Fibroblast of skin of left quadriceps (primary cell): ENCODE measurements around the gene NAXD.
"Not testable (repeated sequence)": the region's sequence is repeated elsewhere in the genome, so short reads cannot be mapped to it uniquely, and the experiment has no call there.

ENCODE experiments used
- DNase-seq, 2 experiments: peaks; one replicate each; pipeline ENCODE4 v3.0.0-alpha.2; 2013; ENCODE audit warnings: low read depth in 2 of 2

The NAXD gene

DNA sequence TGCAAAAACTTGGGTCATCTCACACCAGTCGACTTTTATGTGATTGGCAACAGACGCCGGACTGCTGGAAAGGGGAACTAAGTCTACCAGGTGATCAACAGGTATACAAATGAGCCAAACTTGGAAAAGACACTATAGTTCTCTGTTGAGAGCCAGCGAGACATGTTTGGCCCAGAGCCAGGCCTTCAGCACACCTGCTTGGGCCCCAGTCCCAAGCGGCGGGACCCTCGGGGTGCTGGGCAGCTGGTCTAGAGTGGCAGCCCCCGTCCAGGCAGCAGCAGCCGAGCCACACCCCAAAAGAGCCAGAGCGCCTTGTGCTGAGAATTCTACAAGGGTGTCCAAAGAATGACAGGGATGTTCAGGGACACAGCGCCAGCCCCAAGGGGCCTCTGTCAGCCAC lies 28.0 kb downstream of the NAXD start:
- DNase-seq: no peak

DNA sequence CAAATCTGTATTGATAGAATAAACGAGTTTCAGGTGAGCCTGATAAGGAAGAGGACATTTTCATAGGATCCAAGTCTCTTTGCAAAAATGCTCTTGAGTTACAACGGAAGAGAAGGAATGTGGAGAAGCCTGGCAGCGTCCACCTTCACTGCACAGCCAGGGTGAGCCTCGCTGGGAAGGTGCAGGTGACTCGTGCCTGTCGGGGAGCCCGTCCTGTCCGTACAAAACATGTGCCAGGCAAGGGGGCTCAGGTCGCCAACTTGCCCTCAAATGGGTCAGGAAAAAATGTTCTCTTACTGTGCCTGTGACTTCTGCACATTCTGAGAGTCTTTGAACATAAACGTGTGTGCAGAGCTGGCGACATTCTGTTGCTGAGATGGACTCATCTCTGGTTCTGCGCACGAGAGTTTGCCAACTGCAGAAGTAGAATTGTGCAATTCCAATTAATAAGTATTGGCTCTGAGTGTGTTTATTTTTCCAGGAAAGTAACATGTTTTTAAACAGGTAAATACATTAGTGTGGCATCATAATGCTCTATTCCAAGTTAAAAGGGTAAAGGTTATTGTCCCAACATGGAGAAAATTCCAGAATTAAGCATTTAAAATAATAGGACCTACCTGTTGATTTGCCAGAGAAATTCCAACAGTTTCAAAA lies 28.6 kb downstream of the NAXD start:
- no peak for DNase-seq

DNA sequence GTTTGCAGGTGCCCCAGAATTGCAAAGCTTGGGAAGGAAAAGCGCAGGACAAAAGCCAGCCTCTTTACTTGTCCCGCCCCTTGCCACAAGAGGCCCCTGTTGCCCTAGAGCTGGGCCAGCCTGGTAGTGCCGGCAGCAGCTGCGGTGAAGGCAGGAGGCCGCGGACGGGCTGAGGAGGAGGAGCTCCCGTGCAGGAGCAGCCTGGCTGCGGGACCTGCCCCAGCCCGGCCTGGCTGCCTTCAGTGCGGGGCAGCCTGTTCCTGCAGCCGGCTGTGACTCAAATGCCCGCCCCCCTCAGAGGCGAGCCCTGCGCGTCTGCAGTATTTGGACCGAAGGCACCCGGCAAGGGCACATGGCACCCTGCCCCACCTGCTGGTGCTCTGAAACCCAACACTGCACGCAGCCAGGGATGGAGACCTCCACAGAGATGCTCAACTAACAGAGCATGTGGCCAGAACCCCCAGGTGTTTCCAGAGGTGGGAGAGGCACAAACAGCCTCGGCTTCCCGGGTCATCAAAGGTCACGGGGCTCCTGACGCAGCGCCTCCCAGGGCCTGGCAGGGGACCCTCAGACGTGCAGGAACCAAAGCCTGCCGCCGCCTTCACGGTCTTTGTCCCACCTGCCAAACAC lies 29.7 kb downstream of the NAXD start:
- peak; percentile 10 to 11 for DNase-seq

DNA sequence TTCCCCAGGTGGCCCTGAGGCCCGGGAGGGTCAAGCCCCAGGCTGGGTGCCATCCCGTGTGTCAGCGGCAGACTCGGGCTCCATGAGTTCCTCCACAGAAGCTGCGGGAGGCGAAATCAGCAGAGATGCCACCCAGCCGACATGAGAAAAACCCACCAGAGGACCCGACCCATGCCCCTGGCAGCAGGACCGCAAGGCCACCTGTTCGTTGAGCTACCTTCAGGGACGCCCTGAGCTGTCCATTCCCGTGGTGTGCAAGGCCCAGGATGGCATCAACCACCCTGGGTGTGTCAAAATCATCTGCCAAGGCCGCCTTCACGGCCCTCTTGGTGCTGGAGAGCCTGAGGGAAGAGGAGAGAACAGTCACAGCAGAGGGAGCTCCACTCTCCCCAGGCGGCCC lies 30.4 kb downstream of the NAXD start:
- no peak for DNase-seq

DNA sequence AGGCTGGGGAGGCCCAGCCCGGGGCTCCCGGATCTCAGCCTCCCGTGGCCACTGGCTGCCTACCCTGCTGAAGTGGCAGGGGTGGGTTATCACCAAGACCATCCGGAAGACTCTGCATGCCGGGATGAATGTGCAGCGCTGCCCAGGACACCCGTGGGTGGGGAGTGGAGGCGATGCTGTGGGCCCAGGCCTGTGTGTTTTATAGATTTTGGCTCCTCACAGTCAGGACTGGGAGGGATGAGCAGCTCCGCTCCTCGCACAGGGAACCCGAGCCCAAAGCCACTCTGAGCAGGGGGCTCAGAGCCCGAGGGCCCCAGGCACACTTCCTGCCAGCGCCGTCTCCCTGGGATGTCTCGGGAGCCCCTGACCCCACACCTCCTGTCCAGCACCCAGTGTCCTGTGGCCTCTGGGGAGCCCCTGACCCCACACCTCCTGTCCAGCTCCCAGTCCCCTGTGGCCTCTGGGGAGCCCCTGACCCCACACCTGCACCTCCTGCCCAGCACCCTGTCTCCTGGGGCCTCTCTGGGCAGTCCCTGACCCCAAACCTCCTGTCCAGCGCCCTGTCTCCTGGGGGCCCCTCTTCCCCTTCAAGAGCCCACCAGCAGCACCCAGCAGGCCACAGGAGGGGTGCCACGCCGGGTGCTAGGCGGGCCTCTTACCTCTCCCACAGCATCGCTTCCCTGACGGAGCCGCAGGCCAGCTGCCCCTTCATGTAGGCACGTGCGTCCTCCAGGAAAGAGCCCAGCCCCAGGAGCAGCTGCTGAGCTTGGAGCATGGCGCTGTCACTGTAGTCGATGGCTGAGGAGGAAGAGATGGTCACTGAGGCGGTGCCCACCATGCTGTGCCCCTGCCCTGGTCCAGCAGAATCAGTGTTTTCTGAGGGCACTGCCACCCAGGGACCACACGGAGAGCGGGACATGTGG lies 31.4 kb downstream of the NAXD start:
- no peak for DNase-seq

DNA sequence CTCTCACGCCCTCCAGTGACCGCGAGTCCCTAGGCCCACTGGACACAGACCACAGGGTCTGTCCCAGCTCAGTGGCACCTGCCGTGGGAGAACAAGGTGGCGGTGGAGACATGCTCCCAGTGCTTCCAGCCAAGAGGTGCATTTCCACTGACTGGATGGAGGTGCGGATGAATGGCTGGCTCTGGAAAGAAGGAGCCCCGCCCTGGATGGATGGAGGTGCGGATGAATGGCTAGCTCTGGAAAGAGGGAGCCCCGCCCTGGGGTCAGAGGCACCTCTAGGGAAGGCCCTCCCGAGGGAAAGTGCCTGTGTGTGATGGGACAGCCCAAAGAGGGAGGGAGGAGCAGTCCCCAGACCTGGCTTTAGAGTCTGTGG lies 32.0 kb downstream of the NAXD start:
- DNase-seq: no peak

DNA sequence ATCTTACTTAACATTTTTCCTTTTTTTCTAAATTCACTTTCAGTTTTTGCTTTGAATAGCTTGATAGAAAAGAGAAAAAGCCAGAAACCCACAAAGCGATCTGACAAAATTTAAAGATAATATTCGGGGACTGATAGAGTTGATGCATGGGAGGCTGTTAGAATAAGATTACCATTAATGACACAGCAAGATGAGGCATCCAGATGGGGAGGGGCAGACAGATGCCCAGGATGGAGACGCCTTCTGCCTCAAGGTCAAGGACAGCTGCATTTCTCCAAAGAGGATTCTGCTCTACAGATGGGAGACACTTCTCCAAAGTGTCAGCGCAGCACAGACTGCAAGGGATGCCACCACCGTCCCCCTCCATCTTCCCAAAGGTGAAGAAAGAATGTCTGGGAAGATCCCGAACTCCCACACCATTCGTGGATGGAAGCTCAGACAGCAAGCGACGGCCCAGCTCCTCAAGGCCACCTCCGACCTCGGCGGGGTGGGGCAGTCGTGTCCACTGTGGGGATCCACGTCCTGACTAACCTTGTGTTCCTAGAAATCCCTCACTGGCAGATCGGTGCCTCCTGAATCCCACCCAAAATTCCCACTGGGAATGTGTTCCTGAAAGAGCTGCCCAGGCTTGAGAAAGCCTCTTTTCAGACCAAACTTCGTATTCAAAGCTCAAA lies 32.9 kb downstream of the NAXD start:
- no peak for DNase-seq

DNA sequence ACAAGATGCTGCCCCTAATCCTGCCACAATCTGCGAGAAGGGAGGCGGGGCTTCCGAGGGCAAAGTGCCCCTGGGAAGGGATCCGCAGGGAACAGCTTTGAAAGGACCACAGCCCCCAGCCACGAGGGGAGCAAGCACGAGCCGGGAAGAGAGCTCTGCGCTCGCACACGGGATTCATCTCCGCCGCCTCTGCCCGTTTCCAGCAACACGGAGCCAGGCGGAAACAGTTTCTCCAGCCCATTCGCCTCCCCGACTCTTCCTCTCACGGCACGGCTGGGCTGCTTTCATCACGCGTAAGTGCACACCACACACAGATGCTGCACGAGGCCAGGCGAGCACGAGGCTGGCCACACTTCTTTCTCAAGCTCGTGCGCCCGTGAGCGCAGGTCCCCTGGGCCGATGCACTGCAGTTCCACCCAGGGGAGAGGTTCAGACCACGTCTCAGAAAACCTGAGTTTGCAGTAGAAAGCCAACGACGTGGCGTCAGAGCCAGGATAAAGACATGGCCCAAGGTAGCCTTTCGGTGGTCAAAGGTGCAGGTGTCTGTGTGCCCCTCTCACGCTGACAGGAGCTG lies 33.6 kb downstream of the NAXD start:
- DNase-seq: no peak

DNA sequence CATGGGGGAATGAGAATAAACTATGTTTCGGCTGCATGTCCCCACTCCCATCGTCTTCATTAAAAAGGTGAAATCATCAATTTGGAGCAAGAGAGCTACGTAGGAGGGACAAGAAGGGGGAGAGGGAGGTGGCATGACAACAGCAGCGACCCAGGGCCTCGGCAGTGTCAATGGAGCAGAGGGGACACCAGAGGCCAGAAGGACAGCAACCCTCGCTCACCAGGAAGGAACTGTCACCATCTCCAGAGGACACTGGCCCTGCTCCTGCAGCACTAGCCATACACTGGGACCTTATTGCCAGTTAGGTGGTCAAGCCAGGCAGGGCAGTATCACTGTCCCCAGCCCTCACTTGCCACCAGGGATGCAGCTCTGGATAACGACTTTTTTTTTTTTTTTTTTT lies 34.2 kb downstream of the NAXD start:
- no peak for DNase-seq

DNA sequence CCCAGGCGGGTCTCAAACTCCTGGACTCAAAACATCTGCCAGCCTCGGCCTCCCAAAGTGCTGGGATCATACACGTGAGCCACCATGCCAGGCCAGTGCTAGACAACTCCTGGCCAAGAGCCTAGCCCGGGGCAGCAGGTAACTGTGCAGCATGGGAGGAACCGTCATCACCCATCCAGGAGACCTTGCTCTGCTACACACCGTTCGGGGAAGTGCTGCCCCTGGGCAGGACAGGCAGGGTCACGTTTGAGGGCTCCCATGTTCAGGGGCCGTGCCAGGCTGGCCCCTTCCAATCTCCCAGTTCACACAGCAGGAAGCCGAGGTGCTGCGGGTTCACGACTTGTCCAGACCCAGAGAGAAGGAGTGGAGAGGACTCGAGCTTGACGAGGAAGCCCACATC lies 35.1 kb downstream of the NAXD start:
- DNase-seq: no peak

DNA sequence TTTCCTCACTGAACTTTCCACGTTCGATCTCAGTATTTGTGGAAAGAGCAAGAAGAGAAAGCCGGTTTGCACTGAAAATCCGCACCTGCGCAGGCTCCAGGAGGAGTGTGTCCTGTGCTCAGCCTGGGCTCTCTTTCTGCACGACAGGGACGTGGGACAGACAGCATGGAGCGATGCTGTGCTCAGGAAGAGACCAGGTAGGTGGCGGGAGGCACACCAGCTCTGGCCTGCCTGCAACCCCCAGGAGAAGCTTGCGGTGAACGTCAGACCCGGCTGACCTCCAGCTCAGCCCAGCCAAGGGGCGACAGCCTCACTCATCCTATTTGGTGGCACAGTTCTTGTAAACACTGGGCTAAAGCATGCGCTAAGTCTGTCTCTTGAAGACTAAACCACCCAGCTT lies 35.9 kb downstream of the NAXD start:
- DNase-seq: no peak

DNA sequence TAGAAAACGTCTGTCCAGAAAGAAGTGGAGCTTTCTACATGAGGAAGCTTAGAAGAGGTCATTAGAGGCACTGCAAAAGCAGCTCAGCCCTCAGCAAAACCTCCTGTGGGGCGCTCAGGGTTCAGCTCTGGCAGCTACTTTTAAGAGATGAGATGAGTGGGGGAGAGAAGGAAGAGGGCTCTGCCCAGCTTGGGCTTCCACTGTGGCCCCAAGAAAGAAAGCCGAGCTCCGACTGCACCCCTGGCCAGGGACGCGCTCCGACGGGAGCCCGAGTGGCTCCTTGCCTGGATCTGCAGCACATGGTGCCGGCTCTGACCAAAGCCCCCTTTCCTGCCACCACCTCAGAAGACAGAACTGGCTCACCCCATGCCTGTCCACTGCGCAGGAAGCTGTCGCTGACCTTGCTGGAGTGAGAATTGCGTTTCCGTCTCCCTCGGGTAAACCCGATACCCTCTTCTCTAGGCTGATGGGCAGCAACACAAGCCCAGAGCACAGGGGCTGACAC lies 36.4 kb downstream of the NAXD start:
- no peak for DNase-seq

DNA sequence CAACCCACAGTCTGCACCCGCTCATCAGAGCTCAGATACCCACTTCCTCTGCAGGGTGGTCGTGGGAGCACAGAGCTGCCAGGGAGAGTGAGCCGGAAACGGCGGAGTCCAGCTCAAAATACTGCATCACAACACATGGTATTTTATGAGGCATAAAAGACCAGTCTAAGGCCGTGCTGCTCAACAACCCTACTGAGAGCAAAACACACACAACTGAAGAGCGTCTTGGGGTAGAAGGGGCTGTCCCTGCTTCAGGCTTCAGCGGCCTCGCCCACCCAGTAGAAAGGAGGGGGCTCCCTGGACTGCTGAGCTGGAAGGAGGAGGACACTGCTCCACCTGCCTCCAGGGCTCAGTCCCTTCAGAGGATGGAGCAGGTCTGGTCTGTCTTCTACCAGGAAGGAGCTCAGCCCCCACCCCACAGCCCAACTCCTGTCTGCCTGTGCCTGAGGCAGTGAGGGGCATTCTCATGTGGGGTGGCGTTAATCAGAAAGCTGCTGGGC lies 36.9 kb downstream of the NAXD start:
- no peak for DNase-seq

DNA sequence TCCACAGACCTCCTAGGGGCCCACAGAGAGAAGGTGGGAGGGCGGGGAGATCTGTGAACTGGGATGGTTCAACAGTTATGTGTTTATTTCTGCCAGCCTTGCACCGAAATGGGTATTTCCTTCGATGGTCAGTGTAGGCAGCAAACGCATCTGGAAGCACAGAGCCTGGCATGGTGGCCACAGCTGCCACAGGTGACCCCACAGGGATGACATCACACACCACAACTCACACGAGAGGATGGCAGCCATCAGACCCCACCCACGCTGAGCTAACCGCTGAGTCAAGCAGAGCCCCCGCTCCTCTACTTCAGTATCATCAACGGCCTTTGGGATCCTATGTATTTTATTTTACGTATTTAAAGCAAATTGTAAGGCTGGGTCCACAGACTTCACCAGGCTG lies 37.4 kb downstream of the NAXD start:
- DNase-seq: no peak

DNA sequence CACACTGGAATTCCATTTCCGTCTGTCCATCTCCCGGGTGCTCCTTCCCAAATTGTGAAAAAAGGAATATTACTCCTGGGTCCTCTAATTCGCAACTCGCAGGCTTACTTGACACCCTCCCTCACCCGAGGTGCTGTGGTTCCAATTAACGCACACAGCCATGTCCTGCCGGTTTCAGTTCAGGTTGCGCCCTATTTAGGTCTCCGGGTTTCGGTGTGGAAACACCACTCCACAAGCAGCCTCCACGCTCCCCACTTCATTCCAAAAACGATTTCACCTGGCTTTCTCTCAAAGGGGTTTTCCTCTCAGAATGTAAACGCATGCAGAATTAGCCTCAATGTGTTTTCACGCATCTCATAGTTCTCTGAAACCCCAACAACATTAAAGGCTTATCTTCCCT lies 37.9 kb downstream of the NAXD start:
- DNase-seq: no peak

DNA sequence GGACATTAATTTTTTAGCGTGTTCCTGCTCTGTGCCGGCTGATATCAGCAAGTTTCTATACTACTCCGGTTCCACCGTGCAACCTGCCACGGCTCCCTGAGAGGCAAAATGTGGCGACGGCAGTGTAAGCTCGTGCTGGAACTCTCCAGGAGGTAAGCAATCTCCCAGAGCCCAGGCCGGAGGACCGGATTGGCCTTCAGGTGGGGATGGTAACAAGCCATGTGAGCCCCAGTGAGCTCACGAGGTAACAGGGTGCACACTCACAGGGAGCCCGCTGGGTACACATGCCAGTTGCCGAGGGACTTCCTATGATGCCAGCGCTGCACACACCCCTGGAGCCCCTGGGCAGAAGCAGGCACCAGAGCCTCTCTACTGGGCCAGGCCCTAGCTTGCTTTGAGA lies 38.5 kb downstream of the NAXD start:
- DNase-seq: no peak

DNA sequence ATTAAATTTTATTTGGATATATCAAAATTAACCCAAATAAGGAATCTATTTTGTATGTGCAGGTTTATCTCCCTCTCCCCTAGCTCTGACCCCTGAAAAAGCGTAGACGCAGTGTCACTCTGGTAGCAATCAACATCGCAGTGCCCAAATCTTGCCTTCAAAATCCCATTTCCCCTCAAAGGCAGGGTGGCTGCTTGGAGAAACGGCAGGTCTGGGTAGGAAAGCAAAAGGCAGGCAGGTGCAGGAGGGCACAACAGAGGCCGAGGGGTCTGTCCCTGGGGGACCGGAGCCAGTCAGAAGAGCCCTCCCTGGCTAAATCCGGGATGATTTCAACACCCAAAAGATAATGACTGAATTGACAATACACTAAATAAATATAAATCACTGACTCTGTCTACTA lies 41.9 kb downstream of the NAXD start:
- no peak for DNase-seq

DNA sequence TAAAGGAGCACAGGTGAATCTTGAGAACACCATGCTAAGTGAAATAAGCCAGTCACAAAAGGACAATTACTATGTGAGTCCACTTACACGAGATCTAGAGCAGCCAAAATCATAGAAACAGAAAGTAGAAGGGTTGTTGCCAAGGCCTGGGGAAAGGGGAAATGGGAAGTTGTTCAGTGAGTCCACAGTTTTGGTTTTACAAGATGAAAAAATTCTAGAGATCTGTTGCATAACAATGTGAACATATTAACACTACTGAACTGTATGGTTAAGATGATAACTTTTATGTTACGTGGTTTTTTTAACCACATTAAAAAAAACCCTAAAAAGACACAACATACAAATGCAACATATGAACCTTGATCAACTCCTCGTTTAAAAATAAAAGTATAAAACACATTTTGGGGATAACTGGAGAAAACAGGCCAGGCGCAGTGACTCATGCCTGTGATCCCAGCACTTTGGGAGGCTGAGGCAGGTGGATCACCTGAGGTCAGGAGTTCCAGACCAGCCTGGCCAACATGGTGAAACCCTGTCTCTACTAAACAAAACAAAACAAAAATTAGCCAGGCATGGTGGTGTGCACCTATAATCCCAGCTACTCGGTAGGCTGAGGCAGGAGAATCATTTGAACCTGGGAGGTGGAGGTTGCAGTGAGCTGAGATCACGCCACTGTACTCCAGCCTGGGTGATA lies 43.0 kb downstream of the NAXD start:
- DNase-seq: not testable (repeated sequence)

DNA sequence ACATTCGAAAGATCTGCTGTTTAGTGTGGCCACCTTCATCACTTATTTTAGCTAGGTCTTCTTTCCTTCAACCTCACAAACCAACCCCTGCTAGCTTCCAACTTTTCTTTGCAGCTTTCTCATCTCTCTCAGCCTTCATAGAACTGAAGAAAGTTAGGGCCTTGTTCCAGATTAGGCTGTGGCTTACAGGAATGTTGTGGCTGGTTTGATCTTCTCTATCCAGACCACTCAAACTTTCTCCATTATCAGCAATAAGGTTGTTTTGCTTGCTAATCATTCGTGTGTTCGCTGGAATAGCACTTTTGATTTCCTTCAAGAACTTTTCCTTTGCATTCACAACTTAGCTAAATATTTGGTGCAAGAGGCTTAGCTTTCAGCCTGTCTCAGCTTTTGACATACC lies 45.9 kb downstream of the NAXD start:
- DNase-seq: no peak

DNA sequence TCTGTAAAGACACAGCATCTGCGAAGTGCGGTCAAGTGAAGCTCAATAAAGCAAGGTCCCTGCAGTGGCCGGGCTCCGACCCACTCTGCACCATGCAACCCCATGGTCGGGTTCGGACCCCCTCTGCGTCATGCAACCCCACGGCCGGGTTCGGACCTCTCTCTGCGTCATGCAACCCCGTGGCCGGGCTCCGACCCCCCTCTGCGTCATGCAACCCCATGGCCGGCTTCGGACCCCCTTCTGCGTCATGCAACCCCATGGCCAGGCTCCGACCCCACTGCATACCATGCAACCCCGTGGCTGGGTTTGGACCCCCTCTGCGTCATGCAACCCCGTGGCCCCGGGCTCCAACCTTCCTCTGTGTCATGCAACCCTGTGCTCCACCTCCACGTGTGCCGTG lies 46.7 kb downstream of the NAXD start:
- no peak for DNase-seq
